ENCODE results near the gene STT3B. TPM values are rescaled to one million over a fixed set of nuclear protein-coding genes. Genes with fewer than 3 reads are reported as not detected.

Gene STT3B
- total RNA-seq, 1 experiment from 2014 or later, result 105 TPM

GRCh38 chr3:31673950-31674349 is 141.2 kb downstream of the STT3B start:
- CTCF ChIA-PET, result no interaction called here
- Histone ChIP-seq H3K9me3 (ENCODE audit: control insufficient read depth, insufficient read depth, low read depth, low read length) (no peaks in the 10 kb centered on the region), H3K27ac (ENCODE audit: low read length) (no peak overlapping the region), H3K4me1 (ENCODE audit: control insufficient read depth, insufficient read depth, low read length) (no peaks in the 10 kb centered on the region), H3K36me3 (ENCODE audit: control insufficient read depth, insufficient read depth, low read length) (peaks cover 3% of the 10 kb centered on the region; the same call in 1 of the 2 replicates), H3K27me3 (ENCODE audit: control insufficient read depth, insufficient read depth, low read length) (no peaks in the 10 kb centered on the region), H3K4me3 (ENCODE audit: low read depth in 2 of 2, low read length in 2 of 2) (no peak overlapping the region)
- POLR2A ChIA-PET, result no interaction called here
- TF ChIP-seq TCF7L2 (IDR thresholded peaks at IDR 0.05; ENCODE audit: low read depth, low read length) (no peak), POLR2AphosphoS5 (IDR thresholded peaks at IDR 0.05; ENCODE audit: low read depth, low read length) (no peak), SIN3A (IDR thresholded peaks at IDR 0.05; ENCODE audit: borderline replicate concordance, insufficient read depth, low read depth, low read length) (no peak), REST (IDR thresholded peaks at IDR 0.05; ENCODE audit: insufficient read depth in 1 of 2, low read depth in 2 of 2, low read length in 1 of 2) (no peak)
- TF ChIP-seq, protein P1, sequence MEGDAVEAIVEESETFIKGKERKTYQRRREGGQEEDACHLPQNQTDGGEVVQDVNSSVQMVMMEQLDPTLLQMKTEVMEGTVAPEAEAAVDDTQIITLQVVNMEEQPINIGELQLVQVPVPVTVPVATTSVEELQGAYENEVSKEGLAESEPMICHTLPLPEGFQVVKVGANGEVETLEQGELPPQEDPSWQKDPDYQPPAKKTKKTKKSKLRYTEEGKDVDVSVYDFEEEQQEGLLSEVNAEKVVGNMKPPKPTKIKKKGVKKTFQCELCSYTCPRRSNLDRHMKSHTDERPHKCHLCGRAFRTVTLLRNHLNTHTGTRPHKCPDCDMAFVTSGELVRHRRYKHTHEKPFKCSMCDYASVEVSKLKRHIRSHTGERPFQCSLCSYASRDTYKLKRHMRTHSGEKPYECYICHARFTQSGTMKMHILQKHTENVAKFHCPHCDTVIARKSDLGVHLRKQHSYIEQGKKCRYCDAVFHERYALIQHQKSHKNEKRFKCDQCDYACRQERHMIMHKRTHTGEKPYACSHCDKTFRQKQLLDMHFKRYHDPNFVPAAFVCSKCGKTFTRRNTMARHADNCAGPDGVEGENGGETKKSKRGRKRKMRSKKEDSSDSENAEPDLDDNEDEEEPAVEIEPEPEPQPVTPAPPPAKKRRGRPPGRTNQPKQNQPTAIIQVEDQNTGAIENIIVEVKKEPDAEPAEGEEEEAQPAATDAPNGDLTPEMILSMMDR (IDR thresholded peaks at IDR 0.05), result no peak
- no TSS peak for BruUV-seq (replicated peaks)
- intact Hi-C loops (cut with micrococcal nuclease; ENCODE audit: unreplicated experiment) (no loop called here), in situ Hi-C loops (cut with HindIII; ENCODE audit: low pct_unique_long_range_greater_than_20kb, low sequenced_read_pairs) (no loop called here)
- ATAC-seq (no peak), DNase-seq (ENCODE audit: low read depth, low spot score) (no peak)

DNA sequence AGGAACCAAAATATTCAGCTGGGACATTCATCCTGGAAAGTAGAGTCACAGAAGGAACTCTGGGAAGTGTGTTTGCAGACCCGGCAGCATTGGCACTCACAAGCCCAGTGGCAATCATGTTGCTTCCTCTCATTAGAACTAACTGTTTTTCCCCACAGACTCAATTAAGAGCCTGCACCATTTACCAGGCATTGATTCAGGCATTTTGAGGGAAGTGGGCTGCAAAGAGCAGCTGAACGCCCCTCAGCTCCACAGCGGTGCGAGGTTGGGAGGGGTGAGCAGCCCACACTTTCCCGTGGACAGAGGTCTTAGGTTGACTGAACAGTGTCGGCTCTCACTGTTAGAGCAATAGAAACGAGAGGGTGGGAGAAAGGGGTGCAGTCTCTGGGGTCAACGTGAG is 143.8 kb downstream of the STT3B start:
- peaks cover 3% of the 10 kb centered on the region; the same call in 1 of the 2 replicates for H3K36me3 ChIP-seq (ENCODE audit: control insufficient read depth, insufficient read depth, low read length)
- CTCF ChIA-PET, result no interaction called here
- no TSS peak for BruUV-seq (replicated peaks)
- no peaks in the 10 kb centered on the region for H3K9me3 ChIP-seq (ENCODE audit: control insufficient read depth, insufficient read depth, low read depth, low read length)
- no peaks in the 10 kb centered on the region for H3K27me3 ChIP-seq (ENCODE audit: control insufficient read depth, insufficient read depth, low read length)
- ATAC-seq (no peak), DNase-seq (ENCODE audit: low read depth, low spot score) (no peak)
- in situ Hi-C loops (cut with HindIII; ENCODE audit: low pct_unique_long_range_greater_than_20kb, low sequenced_read_pairs) (no loop called here), intact Hi-C loops (cut with micrococcal nuclease; ENCODE audit: unreplicated experiment) (no loop called here)
- POLR2A ChIA-PET, result no interaction called here
- no peak overlapping the region for H3K4me3 ChIP-seq (ENCODE audit: low read depth in 2 of 2, low read length in 2 of 2)
- TF ChIP-seq POLR2AphosphoS5 (IDR thresholded peaks at IDR 0.05; ENCODE audit: low read depth, low read length), result no peak
- TF ChIP-seq TCF7L2 (IDR thresholded peaks at IDR 0.05; ENCODE audit: low read depth, low read length), result no peak
- TF ChIP-seq SIN3A (IDR thresholded peaks at IDR 0.05; ENCODE audit: borderline replicate concordance, insufficient read depth, low read depth, low read length), result no peak
- no peak for TF ChIP-seq REST (IDR thresholded peaks at IDR 0.05; ENCODE audit: insufficient read depth in 1 of 2, low read depth in 2 of 2, low read length in 1 of 2)
- TF ChIP-seq, protein P1 (IDR thresholded peaks at IDR 0.05), result no peak
- H3K4me1 ChIP-seq (ENCODE audit: control insufficient read depth, insufficient read depth, low read length), result no peaks in the 10 kb centered on the region
- no peak overlapping the region for H3K27ac ChIP-seq (ENCODE audit: low read length)

Data from Panc1 (cell line).